Measurements from ENCODE around the gene RBM42. TPM values are rescaled to one million over a fixed set of nuclear protein-coding genes. Genes with fewer than 3 reads are reported as not detected.
"Not testable (repeated sequence)": the region's sequence is repeated elsewhere in the genome, so short reads cannot be mapped to it uniquely, and the experiment has no call there.

RBM42 gene
- total RNA-seq, 1 donor from 2014 or later: 56.1 TPM

DNA sequence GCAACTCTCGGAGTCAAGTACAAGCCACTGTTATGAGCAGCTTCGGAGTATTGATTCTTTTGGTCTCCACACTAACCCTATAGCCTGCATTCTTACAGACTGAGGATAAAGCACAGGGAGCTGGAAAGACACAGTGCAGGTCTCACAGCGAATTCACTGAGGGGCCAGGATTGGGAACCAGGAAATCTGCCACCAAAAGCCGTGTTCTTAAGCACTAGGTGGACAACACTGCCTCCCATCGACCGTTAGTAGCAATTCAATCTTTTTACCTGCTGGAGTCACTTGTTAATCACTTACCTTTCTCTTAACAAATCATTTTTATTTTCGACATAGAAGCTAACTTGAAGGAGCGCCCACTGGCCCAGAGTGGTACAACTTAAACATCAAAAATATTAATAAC, 36.6 kb upstream of the RBM42 start:
- ATAC-seq: peak; percentile 15 to 40
- Histone ChIP-seq H3K4me3 (no peak overlapping the region), H3K9me3 (no peaks in the 10 kb centered on the region), H3K27me3 (ENCODE audit: low read depth) (peaks cover 12% of the 10 kb centered on the region), H3K4me1 (no peaks in the 10 kb centered on the region), H3K36me3 (no peaks in the 10 kb centered on the region), H3K27ac (no peak overlapping the region)
- DNase-seq: no peak
- intact Hi-C loops (cut with DNase I): no loop called here
- TF ChIP-seq, protein P1, sequence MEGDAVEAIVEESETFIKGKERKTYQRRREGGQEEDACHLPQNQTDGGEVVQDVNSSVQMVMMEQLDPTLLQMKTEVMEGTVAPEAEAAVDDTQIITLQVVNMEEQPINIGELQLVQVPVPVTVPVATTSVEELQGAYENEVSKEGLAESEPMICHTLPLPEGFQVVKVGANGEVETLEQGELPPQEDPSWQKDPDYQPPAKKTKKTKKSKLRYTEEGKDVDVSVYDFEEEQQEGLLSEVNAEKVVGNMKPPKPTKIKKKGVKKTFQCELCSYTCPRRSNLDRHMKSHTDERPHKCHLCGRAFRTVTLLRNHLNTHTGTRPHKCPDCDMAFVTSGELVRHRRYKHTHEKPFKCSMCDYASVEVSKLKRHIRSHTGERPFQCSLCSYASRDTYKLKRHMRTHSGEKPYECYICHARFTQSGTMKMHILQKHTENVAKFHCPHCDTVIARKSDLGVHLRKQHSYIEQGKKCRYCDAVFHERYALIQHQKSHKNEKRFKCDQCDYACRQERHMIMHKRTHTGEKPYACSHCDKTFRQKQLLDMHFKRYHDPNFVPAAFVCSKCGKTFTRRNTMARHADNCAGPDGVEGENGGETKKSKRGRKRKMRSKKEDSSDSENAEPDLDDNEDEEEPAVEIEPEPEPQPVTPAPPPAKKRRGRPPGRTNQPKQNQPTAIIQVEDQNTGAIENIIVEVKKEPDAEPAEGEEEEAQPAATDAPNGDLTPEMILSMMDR (IDR thresholded peaks at IDR 0.05): peak; percentile 45

GRCh38 chr19:35595026-35595425, 33.8 kb upstream of the RBM42 start:
- ATAC-seq; intact Hi-C loops (cut with DNase I); H3K36me3 ChIP-seq; H3K9me3 ChIP-seq; H3K4me3 ChIP-seq; DNase-seq; H3K4me1 ChIP-seq; H3K27ac ChIP-seq: not testable (repeated sequence)
- peaks cover 12% of the 10 kb centered on the region for H3K27me3 ChIP-seq (ENCODE audit: low read depth)

DNA sequence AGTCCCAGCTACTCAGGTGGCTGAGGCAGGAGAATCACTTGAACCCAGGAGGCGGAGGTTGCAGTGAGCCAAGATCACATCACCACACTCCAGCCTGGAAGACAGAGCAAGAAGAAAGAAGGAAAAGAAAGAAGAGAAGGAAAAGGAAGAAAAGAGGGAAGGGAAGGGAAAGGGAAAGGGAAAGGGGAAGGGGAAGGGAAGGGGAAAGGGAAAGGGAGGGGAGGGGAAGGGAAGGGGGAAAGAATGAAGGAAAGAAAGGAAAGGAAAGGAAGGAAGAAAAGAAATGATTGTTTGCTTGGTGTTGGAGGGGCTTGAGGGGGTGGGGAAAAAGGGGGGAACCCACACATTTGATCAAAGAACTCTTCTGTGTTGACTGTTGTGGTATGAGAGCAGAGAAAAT, 32.9 kb upstream of the RBM42 start:
- intact Hi-C loops (cut with DNase I): no loop called here
- DNase-seq (no peak), ATAC-seq (no peak)
- TF ChIP-seq, protein P1 (IDR thresholded peaks at IDR 0.05): no peak
- Histone ChIP-seq H3K27me3 (ENCODE audit: low read depth) (peaks cover 12% of the 10 kb centered on the region), H3K36me3 (no peaks in the 10 kb centered on the region), H3K27ac (no peak overlapping the region), H3K4me3 (no peak overlapping the region), H3K9me3 (no peaks in the 10 kb centered on the region), H3K4me1 (no peaks in the 10 kb centered on the region)

DNA sequence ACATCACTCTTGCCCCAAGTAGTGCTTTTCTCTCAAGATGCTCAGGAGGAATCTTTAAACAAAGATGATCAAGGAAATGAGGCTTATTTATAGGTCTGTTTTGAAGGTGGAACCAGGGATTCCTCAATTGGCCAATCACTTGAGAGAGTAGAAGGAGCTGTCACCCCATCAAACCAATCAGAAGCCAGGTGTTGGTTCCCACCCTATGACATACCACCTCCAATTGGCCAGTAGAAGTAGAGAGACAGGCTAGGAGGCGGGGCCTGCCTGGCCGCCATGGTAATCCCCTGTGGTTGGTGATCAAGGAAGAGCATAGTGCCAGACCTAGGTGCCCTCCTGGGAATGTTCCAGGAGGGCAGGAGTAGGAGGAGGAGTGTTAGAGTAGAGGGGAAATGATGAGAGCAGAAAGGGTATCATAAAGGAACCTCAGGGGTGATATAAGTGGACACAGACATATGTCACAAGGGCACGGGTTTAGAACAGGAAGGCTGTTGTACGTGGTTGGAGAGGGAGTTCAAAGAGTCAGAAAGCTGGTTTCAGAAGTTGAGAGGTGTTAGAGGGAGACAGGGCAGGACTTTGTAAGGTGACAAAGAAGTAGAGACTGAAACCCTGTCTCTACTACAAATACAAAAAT, 32.4 kb upstream of the RBM42 start:
- no peak overlapping the region for H3K4me3 ChIP-seq
- no peak overlapping the region for H3K27ac ChIP-seq
- ATAC-seq: no peak
- H3K4me1 ChIP-seq: no peaks in the 10 kb centered on the region
- DNase-seq: no peak
- H3K9me3 ChIP-seq: no peaks in the 10 kb centered on the region
- H3K36me3 ChIP-seq: no peaks in the 10 kb centered on the region
- TF ChIP-seq, protein P1 (IDR thresholded peaks at IDR 0.05): no peak
- peaks cover 12% of the 10 kb centered on the region for H3K27me3 ChIP-seq (ENCODE audit: low read depth)
- intact Hi-C loops (cut with DNase I): no loop called here

DNA sequence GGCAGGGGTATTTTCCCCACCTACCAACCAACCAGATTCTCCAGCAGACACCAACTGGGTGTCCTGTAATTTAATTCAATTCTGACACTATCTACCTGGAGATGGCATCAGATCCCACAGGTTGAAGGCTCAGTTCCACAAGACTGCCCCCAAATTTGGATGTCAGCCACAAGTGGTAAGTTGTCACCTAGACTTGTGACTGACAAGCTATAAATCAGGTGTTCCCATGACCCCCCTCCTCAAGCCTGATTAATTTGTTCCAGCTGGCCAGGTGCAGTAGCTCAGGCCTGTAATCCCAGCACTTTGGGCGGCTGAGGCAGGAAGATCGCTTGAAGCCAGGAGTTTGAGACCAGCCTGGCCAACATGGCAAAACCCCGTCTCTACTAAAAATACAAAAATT, 26.9 kb upstream of the RBM42 start:
- intact Hi-C loops (cut with DNase I): no loop called here
- no peaks in the 10 kb centered on the region for H3K36me3 ChIP-seq
- no peak overlapping the region for H3K4me3 ChIP-seq
- DNase-seq (no peak), ATAC-seq (no peak)
- H3K4me1 ChIP-seq: no peaks in the 10 kb centered on the region
- H3K27ac ChIP-seq: no peak overlapping the region
- TF ChIP-seq, protein P1 (IDR thresholded peaks at IDR 0.05): no peak
- H3K27me3 ChIP-seq (ENCODE audit: low read depth): no peaks in the 10 kb centered on the region
- no peaks in the 10 kb centered on the region for H3K9me3 ChIP-seq

- ATAC-seq; H3K36me3 ChIP-seq; H3K4me3 ChIP-seq; intact Hi-C loops (cut with DNase I); H3K4me1 ChIP-seq; H3K9me3 ChIP-seq; DNase-seq; H3K27me3 ChIP-seq (ENCODE audit: low read depth); H3K27ac ChIP-seq: not testable (repeated sequence)
Measured at GRCh38 chr19:35604436-35604835, 24.4 kb upstream of the RBM42 start.

- ATAC-seq; H3K27ac ChIP-seq; H3K4me1 ChIP-seq; H3K27me3 ChIP-seq (ENCODE audit: low read depth); H3K36me3 ChIP-seq; H3K4me3 ChIP-seq; H3K9me3 ChIP-seq; intact Hi-C loops (cut with DNase I); DNase-seq: not testable (repeated sequence)
Measured at GRCh38 chr19:35607170-35607569, 21.7 kb upstream of the RBM42 start.
